Stimulated activated CD8-positive, alpha-beta memory T cell treated with anti-CD3 and anti-CD28 coated beads, Interleukin-12 subunit alpha, Interleukin-12 subunit beta, amount 100 ng/mL, for 4 hours (primary cell): Measurements from ENCODE around the gene COPS6.

Experiments
- DNase-seq: peaks from one replicate; pipeline ENCODE4 v3.0.0-alpha.2; 2020; ENCODE audit warnings: low read depth

The COPS6 gene

GRCh38 chr7:100079024-100079560 lies 9.7 kb upstream of the COPS6 start:
- no peak for DNase-seq

- DNase-seq = no peak
These were observed 7.7 kb upstream of the COPS6 start for GRCh38 chr7:100080907-100081534.

GRCh38 chr7:100081535-100082102 lies 7.2 kb upstream of the COPS6 start, which contains the start of gene ZNF3:
Gene ZNF3 (minus strand): TSS chr7:100081723. CDS start chr7:100077357, 4,366 bp downstream.
- DNase-seq = peak; percentile 97

DNA sequence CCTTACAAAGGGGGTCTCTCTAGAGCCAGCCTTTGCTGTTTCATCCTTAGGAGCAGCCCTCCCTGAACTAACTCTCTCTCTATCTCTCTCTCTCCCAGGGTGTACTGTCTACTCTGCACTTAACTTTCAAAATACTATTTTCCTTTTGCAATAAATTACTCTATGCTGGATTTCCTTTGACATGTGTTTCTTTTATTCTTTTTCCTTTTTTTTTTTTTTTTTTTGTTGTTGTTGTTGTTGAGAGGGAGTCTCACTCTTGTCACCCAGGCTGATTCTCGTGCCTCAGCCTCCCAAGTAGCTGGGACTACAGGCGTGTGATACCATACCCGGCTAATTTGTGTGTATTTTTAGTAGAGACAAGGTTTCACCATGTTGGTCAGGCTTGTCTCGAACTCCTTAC lies 5.8 kb upstream of the COPS6 start:
- DNase-seq = no peak

DNA sequence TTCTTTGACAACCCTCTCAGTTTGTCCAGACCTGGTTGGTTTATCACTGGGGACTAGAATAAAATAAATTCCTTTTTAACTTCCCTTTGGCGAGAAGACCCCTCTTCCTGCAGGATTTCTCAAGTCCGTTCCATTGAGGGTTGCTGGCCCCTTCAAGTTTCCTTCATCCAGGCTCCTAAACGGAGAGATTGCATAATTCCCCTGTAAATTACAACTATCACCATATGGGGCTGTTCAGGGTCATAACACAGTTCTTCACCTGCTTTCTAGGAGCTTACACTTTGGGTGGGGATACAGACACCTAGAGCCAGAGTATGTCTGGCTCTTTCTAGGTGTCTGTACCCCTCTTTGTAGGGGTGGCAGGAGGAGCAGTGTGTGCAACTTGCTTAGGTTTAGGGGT lies 3.3 kb upstream of the COPS6 start:
- DNase-seq = no peak

GRCh38 chr7:100087055-100087750 lies 1.6 kb upstream of the COPS6 start:
- no peak for DNase-seq

DNA sequence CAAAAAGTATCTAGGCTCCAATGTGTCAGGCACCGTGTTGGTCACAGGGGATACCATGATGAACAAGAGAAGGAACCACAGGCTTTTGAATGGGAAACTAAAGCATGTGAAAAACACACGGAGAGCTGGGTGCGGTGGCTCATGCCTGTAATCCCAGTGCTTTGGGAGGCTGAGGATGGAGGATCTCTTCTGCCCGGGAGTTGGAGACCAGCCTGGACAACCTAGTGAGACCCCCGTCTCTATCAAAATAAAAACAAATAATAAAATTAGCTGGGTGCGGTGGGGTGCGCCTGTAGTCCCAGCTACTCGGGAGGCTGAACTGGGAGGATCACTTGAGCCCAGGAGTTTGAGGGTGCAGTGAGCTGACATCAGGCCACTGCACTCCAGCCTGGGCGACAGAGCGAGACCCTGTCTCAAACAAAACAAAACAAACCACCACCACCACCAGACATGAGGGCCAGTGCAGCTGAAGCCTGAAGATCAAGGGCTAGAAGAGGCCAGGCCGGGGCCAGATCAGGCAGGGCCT lies 611 bp upstream of the COPS6 start:
- no peak for DNase-seq

DNA sequence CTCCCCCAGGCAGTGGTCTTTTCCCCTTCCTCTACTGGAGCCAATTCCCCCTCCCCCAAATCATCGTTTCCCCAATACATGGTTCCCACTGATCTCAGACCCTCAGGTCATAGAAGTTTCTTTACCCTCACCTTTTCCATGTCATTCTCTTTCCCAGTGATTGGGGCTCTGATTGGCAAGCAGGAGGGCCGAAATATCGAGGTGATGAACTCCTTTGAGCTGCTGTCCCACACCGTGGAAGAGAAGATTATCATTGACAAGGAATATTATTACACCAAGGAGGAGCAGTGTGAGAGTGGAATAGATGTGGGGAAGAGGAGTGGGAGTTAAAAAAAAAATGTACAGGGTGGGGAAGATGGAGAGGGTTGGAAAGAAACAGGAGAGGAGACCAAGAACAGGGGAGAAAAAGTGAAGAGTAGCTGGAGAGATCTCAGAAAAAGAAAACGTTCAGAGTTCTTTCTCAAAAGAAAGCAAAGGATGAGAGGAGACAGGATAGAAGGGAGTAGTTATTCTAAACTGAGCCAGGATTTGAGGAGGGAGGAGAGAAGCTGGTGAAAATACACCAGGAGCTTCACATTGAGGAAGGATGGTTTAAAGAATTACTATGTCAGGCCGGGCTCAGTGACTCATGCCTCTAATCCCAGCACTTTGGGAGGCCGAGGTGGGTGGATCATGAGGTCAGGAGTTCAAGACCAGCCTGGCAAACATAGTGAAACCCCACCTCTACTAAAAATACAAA lies 858 bp downstream of the COPS6 start:
- no peak for DNase-seq

- no peak for DNase-seq
These were observed 2.0 kb downstream of the COPS6 start for GRCh38 chr7:100090527-100091410.

- no peak for DNase-seq
These were observed 2.8 kb downstream of the COPS6 start for GRCh38 chr7:100091411-100092181.

DNA sequence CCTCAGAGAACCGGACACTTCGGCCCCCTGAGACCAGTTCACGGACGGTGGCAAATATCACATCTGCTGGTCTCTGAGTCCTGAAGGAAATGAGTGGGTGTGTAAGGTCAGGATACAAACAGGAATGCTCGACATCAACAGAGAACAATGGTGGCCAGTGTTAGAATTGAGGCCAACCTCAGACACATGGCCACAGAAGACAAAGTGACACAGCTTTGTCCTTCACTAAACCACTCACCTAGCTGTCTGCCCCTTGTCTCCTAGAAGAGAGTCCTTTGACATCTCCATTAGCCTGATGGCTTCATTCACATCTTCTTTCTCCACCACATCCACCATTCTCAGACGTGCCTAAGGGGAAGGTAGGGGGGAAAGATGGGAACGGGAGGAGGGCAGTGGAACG lies 4.3 kb downstream of the COPS6 start:
- no peak for DNase-seq

DNA sequence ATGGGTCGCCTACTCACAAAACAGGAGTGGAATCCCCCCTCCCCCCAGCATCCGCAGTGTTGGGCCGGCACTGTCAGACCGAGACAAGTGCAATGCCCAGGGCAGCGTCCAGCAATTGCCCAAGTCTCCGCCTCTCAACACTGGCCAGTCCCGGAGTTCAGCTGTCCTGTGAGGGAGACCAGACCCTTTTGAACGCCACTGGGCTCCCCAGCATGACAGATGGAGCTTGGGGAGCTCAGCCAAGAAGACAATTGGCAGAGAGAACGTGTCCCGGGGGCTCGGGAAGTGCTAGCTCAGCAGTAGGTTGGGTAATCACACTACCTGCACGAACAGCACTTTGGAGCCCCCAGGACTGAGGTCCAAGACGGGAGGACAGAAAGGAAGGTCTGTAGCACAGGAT lies 4.7 kb downstream of the COPS6 start:
- DNase-seq = no peak

DNA sequence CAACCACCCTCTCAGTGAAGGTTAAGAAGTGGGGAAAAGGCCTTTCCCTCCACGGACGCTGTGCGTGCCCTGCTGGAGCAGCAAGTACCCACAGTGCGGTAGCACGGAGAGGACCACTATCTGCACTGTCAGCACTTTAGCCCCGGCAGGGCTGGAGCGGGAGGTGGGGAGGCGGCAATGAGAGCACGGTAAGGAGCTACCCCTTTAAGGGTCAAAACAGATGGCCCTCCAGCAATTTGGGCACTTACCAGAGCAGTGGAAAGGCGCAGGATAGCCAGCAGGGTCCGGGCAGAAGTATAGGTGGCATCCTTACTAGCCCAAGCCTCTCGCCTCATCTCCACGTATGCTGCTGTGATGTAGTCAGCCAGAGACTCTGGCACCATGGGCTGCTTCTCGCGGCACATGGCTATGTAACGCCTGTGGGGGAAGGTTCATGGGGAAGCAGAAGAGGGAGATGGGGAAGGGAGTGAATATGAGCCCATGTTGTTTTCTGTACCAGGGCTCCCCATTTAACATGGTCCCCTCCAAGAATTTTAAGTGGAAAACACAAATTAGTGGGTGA lies 5.2 kb downstream of the COPS6 start:
- DNase-seq = no peak

- DNase-seq = no peak
These were observed 6.5 kb downstream of the COPS6 start for GRCh38 chr7:100095289-100095688.

DNA sequence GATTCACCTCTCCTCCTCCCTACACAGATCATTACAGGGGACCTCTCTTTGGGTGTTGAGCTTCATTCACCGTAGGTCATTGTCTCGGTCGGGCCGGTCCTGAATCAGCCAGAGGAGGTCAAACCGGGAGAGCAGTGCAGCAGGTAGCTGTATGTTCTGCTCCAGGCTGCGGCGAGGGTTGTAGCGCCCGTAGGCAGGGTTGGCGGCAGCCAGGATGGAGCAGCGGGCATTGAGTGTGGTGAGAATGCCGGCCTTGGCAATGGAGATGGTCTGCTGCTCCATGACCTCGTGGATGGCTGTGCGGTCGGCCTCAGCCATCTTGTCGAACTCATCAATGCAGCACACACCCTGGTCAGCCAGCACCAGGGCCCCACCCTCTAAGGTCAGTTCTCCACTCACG lies 6.9 kb downstream of the COPS6 start:
- no peak for DNase-seq

DNA sequence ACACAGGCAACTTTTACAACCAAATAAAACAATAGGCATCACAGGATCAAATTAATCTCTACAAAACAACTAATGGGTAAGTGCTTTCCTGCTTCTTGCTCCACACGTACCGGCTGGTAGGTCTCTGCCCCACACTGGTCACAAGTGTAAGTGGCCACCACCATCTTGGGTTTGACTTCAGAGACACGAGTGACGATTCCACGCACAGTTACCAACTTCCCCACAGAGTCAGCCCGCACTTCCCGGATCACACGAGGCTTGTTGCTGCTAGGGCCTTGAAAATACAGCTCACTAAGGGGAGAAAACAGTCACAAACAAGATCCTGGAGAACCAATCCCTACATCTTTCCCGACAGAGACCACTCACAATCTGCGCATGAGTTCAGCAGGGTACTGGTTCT lies 10.1 kb downstream of the COPS6 start:
- DNase-seq = no peak

DNA sequence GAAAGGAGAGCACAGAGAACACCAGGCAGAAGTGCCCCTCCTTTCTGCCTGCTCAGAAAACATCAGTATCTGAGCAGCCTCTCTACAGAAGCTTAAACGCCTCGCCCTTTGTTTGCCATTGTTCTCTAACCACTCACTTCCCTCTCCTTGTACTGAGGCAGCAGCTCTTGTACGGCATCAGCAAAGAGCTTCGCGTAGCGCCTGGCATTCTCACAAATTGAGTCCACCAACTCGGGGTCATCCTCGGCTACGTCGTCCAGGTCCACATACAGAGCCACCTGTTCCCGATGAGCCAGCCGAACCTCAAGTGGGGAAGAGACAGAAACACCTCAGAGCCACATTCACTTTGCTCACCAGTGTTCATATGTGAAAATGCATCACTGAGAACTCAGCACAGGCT lies 10.7 kb downstream of the COPS6 start:
- no peak for DNase-seq

GRCh38 chr7:100100420-100101015 lies 11.7 kb downstream of the COPS6 start:
- DNase-seq = peak; percentile 79

DNA sequence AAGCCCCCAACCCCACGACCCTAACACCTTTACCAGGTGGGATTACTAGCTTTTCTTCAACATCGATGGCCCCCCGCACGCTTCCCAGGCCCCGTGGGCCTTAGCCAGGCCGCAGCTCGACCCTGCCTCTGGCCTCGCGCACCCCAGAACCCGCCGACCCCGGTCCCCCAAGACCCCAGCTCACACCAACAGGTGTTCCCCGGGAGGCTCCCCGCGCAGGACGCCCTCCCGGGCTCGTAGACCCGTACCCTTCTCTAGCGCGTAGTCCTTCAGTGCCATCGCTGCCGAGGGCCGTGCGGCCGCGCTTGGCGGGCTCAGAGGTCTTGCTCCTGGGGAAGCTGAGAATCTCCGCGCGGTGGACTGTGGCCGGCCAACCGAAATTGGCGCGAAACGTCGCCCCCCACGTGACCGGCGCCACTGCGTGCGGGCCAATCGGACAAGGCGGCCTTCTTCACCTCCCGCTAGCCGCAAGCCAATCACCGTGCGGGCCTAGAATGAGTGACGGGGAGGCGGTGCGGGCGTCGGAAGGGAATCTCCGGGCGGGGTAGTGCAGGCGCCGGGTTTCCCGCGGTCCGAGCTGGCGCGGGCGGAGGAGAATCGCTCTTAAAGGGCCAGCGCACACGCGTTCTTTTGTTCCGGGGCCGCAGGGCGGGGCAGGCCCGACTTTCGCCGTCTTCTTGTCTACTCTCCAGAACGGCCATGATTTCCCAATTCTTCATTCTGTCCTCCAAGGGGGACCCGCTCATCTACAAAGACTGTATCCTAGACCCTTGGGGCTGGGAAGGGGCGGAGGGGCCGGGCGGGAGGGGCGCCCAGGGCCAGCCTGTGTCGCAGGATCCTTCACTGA lies 12.5 kb downstream of the COPS6 start, which contains the start of the genes AP4M1 and MCM7:
AP4M1 (plus strand) TSS at position 628 of the 847 bp plus-strand sequence; CDS start at position 700, 72 bp downstream.
MCM7 (minus strand) TSS at position 382 of the 847 bp plus-strand sequence; CDS start at position 279, 103 bp downstream.
- peak; percentile 94 for DNase-seq
